ENCODE results near the gene JAK1.

JAK1 gene

DNA sequence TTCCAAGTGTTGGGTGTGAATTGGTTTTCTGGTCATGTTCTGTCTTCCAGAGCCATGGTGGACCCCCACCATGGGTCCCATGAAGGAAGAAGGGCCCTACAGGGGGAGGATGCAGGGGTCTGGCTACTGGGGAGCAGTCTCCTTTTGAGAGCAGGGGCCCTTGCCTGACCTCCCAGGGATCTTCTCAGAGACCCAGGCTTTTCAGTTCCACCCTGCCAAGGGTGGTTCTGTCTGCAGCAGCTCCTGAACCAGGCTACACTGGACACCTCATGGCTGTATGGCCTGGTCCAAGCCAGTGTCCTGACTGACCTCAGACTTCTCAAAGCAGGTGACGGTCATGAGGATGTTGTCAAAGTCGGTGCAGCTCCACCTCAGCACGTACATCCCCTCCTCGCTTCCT lies 109.0 kb downstream of the JAK1 start:
- DNase-seq, result no peak

DNA sequence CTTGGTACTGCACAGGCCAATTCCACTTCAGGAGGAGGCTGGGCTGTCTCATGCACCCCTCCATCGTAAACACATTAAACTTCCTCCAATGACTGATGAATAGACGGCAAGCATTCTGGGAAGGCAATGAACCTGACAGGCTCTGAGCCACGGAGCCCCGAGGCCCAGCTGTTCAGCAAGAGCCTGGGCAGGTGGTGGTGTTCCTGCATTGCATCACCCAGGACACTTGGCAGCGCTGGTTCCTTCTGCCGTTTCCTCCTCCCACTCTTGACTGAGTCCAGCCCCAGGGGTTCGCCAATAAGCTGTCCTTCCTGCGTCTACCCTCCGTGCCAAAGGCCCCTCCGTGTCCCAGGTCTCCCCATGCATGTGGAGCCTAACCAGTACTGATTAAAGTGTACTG lies 109.8 kb downstream of the JAK1 start:
- DNase-seq, result no peak

DNA sequence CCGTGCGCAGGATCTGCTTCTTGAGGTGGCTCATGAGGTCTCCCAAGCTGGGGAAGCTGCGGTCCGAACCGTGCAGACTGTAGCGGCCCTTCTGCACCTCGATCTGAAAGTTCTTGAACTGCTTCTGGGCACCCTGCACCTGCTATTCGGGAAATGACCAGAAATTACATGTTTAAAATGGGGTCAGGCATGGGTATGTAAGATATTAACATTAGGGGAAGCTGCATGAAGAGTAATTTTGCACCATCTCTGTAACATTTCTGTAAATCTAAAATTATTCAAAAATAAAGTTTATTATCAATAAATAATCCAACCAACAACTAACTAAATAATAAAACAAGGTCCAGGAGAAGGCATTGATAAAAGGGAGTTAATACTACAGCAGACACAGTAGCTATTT lies 110.8 kb downstream of the JAK1 start:
- no peak for DNase-seq

DNA sequence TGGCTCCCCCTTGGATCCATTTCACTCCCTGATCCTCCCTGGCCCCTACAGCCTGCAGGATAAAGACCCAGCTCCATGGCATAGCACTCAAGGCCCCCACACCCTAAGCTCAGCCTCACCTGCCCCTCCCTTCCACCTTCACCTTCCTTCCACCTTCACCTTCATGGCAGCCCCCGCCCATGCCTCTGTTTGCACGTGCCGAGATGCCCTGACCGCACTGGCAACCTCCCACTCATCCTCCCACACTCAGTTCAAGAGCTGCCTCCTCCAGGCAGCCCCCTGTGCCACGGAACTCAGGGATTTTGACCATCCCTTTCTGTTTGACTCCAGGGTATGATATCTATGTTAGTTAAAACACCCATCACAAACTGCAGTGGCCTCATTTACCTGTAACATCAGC lies 111.7 kb downstream of the JAK1 start:
- no peak for DNase-seq

DNA sequence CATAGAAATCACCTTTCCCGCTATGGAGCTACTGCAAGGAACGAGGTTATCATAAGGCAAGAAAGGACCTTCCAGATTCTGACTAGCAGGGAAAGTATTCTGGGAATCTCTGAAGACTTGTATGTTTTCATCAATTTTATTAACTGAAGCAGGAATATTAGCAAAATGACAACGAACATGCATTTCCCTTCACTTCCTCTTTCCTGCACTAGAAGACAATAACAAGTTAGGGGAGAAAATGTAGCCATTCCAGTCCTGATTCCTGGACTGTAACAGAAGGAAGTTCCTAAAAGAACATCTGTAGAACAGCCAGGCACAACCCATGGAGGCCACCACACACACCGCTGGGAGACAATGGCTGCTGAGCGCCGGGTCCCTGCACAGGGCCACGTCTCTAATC lies 114.7 kb downstream of the JAK1 start:
- DNase-seq, result no peak

DNA sequence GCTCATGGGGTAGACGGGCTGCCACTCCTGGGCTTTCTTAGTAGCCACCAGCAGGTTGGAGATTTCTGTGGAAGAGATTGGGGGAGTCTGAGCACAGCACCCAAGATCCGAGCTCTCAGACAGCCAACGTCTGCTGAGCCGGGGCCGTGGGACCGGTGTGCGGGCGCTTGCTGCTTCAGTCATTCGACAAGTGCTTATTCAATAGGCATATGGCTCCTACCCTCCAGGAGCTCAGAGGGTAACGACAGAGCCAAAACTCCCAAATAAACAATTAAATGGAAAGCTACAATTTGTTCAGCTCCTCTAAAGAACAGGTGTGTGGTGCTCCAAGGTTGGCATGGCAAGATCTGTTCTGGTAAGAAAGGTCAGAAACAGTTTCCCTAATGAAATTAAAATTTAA lies 115.5 kb downstream of the JAK1 start:
- no peak for DNase-seq

DNA sequence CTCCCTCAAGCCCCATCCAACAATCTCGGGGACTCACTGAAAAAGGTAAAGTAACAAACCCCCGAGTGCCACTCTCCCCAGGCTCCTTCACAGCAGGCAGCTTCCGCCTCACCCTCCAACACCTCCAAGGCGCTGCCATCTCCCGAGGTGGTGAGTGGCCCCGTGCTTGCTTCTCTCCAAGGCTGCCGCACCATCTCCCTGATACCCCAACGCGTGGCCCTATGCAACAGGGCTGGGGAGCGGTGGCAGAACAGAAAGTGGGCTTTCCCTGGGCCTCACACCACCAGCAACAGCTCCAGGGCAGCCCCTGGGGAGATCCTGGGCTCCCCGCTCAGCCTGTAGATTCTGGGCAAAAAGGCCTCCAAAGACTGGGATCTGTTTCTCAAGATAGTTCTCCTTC lies 116.4 kb downstream of the JAK1 start:
- no peak for DNase-seq

DNA sequence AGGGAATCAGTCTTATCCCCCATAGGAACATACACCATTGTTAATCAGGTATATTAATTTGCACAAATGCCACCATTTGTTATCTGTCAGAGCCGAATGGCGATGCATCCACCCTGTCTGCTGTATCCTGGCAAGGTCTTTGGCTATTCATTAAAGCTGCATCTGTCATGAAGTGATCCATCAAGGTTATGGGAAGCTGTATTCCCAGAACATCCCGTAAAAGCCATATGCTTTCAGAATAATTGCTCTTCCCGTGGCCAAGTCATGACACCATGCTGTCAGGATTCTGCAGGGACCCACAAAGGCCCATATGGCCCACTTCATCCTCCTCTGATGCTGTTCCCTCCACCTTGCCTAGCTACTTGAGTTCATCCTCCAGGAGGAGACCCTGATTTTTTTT lies 117.5 kb downstream of the JAK1 start:
- DNase-seq, result no peak

DNA sequence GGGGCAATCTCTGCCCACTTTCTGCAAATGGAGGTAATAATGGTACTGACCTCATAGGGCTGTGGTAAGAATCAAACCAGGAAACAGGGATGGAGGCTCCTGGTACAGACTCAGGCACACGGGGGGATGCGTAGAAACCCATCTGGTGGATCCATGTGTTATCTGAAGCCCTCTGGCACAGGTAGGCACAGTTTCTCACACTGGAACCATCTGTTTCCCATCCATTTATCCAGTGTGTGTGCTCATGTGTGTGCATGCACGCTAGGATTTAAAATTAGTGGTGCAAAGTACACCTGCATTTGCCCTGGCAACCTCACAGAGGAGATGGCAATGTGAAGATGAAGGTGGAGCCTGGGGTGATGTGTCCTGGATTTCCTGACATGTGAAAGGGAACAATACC lies 118.2 kb downstream of the JAK1 start:
- no peak for DNase-seq

DNA sequence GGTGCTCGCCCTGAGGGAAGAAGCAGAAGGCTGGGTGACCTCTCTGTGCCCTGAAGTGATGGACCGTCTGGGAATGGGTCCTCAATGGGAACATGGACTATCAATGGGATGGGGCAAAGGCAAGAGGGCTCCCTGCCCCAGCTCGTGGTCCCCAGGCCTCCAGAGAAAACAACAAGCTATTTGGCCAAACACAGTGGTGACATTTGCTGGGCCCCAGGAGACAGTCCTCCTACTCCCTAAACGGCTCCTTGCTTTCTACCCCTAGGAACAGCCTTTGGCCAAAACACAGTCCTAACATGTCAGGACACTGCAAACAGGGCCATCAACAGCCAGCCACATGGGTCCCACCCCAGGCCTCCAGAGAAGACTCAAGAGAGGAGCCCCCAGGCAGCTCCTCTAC lies 118.7 kb downstream of the JAK1 start:
- DNase-seq, result no peak

DNA sequence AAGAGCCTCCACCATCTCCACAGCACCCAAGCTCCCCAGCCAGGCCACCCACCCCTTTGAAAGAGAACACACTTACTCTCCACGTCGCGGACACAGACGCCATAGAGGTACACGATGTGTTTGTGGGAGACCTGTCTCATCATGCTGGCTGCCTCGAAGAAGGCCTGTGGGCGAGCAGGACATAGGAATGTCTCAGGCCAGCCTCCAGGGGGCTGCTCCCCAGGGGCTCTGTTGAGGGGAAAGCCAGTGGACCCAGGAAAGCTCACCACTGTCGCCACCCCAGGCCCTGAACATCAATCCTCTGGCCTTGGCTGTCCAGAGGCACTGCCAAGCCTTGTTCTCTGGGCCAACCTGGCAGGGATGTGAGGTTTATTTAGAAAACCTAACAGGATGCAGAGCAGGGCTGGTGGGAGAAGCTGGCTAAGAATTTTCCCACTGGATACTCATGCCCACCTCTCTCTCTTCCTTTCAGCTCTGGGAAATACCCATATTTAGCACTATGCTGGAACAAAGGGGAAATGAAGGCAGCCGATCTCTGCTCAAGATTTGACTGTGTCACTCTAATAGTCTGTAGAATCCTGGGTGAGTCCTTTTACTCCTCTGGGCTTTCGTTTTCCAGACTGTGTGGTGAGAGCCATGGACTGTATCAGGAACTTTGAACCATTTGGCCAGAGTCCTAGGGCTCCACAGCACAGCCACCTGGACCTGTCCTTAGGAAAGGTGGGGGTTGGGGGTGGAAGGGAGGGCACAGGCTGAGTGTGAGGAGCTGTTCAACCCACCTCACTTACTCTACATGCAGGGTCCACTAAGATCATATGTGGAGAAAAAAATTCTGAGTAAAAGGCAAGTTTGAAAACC lies 119.5 kb downstream of the JAK1 start:
- no peak for DNase-seq

DNA sequence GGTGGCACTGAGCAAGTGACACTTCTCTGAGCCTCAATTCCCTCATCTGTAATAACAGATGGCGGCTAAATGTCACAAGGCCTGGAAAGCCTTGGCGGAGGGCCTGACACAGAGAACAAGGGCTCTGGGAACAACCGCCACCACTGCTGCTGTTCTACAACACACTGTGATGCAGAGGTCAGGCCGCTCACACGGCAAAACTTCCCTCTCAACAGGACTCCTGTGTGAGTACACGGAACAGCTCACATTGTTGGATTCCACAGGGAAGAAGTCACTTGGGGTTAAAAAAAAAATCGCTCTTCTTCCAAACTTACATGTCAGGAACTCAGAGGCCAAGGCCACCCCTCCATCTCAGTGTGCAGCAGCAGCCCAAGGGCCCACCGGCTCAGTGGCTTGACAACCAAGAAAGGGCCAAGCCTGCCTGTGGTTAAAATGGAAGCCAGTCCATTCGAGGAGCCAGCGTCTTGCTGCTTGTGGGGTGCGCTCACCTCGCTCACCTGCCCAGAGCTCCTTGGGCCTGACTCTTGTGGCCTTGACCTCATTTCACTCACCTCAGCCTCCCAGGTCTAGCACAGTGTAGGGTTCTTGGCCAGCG lies 120.4 kb downstream of the JAK1 start:
- no peak for DNase-seq

DNA sequence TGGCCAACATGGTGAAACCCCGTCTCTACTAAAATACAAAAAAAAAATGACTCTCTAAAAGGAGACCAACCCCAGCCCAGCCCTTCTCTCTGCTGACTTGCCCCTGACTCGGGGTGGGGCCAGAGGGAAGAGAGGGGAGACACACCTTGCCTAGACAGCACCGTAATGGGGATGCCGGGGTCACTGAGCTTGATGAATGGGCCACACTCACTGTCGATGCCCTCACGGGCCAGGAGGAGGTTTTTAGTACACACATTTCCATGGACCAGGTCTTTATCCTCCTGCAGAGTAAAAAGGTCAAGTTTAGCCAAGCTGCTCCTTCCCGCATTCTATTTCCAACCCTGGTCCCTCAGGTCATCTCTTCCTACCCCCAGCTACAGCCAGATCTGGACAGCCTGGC lies 121.7 kb downstream of the JAK1 start:
- DNase-seq, result no peak

DNA sequence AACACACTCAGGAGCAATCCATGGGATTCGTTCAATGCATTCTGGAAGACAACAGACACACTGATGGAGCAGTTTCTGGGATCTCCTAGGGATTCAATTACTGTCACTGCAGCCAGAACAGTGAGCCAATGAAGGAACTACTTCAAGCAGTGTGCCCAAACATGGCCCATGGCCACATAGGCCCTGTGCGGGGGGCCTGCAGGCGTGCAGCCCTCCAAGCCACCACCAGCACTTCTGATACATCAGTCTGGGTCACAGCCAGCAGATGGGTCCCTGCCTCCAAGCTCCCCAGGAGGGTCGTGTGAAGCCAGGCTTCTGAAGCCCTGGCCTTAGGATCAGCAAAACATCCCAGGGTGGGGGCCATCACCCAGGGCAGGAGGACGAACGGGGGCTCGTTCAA lies 122.2 kb downstream of the JAK1 start:
- no peak for DNase-seq

DNA sequence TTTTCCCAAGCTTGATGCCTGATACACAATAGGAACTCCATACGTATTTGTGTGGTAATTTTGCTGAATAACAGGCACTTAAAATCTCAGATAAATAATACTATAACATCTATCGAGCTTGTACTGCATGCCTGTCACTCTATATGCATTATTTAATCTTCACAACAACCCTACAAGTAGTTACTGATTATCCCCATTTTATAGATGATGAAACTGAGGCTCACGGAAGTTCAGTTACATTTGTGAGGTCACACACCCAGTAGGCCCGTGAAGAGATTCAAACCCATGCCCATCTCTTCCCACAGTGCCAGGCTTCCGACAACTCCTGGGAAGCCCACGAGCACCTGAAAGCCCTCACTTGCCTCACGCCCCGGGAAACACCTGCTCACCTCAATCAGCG lies 122.7 kb downstream of the JAK1 start:
- no peak for DNase-seq

DNA sequence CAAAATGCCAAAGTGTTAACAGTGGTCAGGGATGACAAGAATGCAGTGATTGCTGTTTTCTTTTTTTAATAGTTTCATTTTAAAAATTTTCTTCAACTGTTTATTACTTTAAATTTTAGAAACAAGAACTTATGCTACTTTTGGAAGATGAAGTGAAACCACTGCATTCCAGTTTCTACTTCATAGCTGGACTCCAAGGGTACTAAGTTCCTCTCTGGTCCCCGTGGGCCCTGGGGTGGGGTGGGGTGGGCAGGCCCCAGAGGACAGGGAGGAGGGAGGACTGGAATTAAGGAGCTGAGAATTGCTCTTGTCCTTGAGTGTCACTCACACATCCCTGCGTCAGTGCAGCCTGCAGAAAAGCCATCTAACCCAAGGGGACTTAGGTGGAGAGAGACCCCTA lies 124.1 kb downstream of the JAK1 start:
- no peak for DNase-seq

DNA sequence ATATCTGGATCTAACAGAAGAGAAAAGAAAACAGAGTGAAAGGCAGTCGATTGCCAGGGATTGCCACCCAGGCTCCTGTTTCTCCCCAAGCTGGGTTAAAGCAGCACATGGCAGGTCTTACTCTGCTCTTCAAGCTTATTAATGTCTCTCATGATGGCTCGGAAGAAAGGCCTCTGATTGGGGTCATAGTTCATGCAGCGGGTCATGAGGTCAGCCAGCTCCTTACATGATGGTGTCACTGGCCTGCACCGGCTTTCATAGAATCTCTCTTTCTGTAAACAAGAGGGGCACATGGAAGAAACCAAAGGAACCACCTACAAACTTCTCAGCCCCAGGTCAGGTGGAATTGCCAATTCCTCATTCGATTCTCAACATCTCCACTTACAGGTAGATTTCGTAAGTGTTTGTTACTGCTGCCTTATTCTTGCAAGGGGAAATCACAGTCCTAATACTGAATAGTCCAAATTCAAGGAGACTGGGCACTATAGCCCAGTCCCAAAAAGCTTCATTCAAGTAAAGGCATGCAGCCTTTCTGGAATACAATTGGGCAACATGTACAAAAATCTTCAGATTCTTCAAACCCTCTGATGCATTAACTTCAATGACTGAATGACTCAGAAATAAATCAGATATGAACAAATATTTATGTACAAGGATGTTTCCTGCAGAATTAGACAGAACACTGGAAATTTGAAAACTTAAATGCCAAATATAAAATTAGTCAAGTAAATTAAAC lies 124.9 kb downstream of the JAK1 start:
- no peak for DNase-seq

DNA sequence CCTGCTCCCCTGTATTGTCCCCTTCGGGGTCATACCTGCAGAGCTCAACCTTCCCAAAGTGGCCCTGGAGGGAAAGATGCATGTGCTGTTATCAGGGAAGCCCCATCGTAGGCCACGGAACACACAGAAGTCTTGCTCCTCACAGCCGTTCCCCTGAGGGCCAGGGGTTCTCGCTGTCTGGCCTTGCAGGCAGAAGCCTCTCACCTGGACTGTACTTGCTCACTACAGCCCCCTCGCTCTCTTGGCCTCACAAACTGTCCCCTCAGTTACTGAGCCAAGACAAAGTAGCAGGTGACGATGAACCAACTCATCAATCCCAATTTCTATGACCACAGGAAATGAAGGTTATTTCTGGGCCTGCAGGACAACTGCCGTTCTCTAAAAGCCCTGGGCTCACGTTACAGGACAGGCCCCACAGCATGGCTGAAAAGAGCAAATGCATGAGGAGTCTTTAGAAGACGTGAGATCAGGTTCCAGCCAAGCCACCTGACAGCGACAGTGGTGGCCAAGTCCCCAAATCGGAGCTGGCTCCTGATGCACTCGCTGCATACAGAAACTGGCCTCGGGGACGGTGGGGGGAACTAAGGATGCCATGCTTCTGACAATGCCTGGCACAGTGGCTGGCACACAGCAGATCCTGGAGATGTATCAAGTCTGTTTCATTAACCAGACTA lies 126.5 kb downstream of the JAK1 start:
- DNase-seq, result no peak

DNA sequence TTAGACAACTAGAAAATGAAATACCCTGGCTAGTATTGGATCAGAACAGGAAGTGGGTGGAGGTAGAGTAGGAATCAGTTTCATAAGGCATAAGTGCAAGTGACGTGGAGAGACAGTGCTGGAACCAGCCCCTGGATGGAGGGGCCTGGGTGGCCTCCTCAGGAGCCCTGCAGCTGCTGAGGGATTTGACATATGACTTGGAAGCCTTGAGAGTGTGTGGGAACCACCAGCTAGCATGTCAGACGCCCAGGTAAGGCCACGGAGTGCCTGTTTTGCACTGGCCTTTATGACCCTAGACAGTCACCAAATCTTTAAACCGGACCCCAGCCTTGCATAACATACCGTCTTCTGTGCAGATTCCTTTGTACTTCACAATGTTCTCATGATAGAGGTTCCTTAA lies 127.1 kb downstream of the JAK1 start:
- DNase-seq, result no peak

DNA sequence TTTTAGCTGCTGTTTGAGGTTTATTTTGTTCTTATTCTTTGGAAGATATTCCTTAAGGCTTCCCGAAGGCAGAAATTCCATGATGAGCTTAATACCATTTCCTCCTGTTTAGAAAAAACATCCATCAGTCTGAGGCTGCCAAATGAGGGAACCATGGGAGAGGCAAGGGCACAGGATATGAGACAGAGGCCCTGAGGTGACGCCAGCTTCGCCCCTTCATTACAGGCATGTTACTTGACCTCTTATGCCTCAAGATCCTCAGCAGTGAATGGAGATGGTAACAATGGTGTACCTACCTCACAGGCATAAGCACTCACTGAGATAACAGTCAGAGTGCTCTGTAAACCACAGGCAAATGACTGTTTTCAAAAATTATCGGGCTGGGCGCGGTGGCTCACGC lies 127.9 kb downstream of the JAK1 start:
- DNase-seq, result no peak

DNA sequence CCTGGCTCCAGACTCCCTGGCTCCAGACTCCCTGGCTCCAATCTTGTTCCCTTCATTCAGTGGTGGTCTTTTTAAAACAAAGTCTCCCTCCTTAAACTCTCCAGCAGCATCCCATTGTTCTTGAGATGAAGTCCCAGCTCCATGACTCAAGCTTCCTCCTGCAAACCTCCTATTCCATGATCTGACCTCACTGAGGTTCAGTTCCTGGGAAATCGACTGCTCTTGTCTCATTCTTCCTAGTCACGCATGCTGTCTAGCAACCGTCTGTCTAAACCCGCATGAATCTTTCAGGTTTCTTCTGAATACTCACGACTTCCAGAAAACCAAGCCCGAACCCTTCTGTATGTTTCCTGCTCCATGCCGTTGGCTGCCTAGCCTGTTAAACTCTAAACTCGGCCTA lies 129.5 kb downstream of the JAK1 start:
- DNase-seq, result no peak

DNA sequence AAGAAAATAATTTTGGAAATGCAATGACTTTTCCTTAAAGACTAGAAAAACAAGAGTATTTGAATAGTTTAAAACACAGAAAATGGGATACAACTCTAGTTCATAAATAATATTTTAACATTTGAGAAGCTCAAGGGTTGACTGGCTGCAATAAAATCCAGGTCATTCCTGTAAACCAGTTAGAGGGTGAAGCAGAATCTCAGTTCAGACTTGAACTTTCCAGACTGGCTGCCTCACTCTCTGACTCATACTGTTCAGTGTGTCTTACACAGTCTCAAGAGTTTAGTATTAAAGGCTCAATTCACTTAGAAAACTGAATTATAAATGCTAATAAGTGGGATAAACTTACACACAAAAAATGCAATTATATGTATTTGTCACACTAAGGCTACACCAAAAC lies 131.6 kb downstream of the JAK1 start:
- no peak for DNase-seq

DNA sequence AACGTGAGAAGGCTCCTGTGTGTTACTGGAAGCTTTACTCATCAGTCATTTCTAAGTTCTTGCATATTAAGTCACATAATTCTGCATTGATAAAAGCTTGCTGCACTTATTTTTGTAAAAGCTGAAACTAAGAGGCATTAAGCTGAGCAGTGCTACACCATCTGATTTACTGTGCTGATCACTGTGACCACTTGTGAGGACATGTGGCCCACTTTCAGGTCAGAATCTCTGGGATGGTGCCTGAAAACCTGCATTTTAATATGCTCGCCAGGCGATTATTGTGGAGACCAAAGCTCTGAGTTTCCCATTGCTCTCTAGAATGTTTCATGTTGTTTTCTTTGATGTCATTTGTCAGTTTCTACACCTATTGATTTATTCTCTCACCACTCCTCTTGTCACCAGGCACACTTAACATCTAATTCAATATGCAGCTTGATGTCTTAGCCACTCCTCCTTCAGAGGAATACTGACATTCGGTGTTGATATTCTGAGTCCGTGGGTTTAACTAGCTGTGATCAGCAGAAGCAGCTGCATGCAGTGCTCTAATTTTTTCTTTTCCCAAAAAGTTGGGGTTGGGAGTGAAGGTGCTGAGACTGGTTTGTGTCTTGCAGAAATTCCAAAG lies 136.2 kb downstream of the JAK1 start:
- no peak for DNase-seq
